ENCODE measurements around the gene SLC14A1. TPM values are rescaled to one million over a fixed set of nuclear protein-coding genes. Genes with fewer than 3 reads are reported as not detected.

The SLC14A1 gene
- total and polyA plus RNA-seq, 2 donors (not counting 1 experiment from before 2014, with no cell fraction given): 5.8 to 6.4 TPM

DNA sequence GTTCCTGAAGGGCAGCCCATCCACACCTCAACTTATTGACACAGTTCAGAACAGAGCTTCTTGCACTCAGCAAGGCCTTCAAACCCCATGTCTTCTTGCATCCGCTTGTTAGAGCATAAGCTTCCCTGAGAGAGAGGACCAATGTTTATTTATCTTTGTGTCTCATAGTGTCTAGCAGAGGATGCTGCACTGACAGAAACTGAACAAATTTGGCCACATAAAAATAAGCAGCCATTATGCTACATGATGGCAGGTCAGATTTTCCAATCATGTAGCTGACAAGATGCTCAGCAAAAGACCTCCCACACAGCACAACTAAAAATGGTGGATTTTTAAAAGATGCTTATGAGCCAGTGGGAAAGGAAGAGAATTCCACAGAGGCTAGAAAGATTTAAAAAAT is 63.4 kb downstream of the SLC14A1 start:
- peaks cover 0 to 3% (median 0%) of the 10 kb centered on the region in 4 experiments for H3K27me3 ChIP-seq (replicated peaks in 1 of 4; ENCODE audit: control extremely low read depth in 1 of 4, control insufficient read depth in 3 of 4, insufficient read depth in 4 of 4, low read length in 3 of 4)
- intact Hi-C loops (cut with micrococcal nuclease): no loop called here
- H4K20me1 ChIP-seq (ENCODE audit: control insufficient read depth, insufficient read depth, low read length, poor library complexity, severe bottlenecking): no peaks in the 10 kb centered on the region
- H2AFZ ChIP-seq (ENCODE audit: insufficient read depth, low read depth, low read length, poor library complexity, severe bottlenecking): no peak overlapping the region
- H3K79me2 ChIP-seq (ENCODE audit: control insufficient read depth, insufficient read depth, low read length): no peaks in the 10 kb centered on the region
- H3K9me3 ChIP-seq (ENCODE audit: control extremely low read depth in 1 of 3, control insufficient read depth in 2 of 3, insufficient read depth in 1 of 3, low read length in 2 of 3): no peaks in the 10 kb centered on the region
- H3K9ac ChIP-seq (ENCODE audit: low read length): no peak overlapping the region
- H3K36me3 ChIP-seq (replicated peaks in 1 of 2; ENCODE audit: control extremely low read depth in 1 of 2, control insufficient read depth in 1 of 2, extremely low read depth in 1 of 2, insufficient read depth in 2 of 2, low read length in 1 of 2): no peaks in the 10 kb centered on the region
- H3K9me3 Mint-ChIP-seq (ENCODE audit: insufficient read depth): no peaks in the 10 kb centered on the region
- no peak overlapping the region for H3K4me2 ChIP-seq (replicated peaks; ENCODE audit: low read depth, low read length, poor library complexity, severe bottlenecking)
- TF ChIP-seq, protein P1, sequence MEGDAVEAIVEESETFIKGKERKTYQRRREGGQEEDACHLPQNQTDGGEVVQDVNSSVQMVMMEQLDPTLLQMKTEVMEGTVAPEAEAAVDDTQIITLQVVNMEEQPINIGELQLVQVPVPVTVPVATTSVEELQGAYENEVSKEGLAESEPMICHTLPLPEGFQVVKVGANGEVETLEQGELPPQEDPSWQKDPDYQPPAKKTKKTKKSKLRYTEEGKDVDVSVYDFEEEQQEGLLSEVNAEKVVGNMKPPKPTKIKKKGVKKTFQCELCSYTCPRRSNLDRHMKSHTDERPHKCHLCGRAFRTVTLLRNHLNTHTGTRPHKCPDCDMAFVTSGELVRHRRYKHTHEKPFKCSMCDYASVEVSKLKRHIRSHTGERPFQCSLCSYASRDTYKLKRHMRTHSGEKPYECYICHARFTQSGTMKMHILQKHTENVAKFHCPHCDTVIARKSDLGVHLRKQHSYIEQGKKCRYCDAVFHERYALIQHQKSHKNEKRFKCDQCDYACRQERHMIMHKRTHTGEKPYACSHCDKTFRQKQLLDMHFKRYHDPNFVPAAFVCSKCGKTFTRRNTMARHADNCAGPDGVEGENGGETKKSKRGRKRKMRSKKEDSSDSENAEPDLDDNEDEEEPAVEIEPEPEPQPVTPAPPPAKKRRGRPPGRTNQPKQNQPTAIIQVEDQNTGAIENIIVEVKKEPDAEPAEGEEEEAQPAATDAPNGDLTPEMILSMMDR (IDR thresholded peaks at IDR 0.05): no peak
- no peak for TF ChIP-seq EZH2 (IDR thresholded peaks at IDR 0.05; ENCODE audit: borderline replicate concordance, insufficient read depth, low read depth, low read length, poor library complexity, severe bottlenecking)
- CTCF ChIA-PET: no interaction called here
- no peak overlapping the region for H3K27ac Mint-ChIP-seq
- POLR2A ChIA-PET: no interaction called here
- no CpG with 5 or more reads among the region's 1 CpG for WGBS (ENCODE audit: insufficient coverage)
- H3K27me3 Mint-ChIP-seq: peaks cover 4% of the 10 kb centered on the region
- H3K4me3 Mint-ChIP-seq: no peak overlapping the region
- H3K4me1 Mint-ChIP-seq: no peaks in the 10 kb centered on the region
- no peak for DNase-seq
- no peak overlapping the region for H3K27ac ChIP-seq (ENCODE audit: low read length in 2 of 2)
- ATAC-seq (ENCODE audit: low read depth): no peak
- H3K4me1 ChIP-seq (ENCODE audit: control insufficient read depth in 2 of 2, insufficient read depth in 2 of 2, low read length in 2 of 2): no peaks in the 10 kb centered on the region
- H3K4me3 ChIP-seq (ENCODE audit: control extremely low read depth in 1 of 5, extremely low read depth in 1 of 5, insufficient read depth in 1 of 5, low read depth in 2 of 5, low read length in 4 of 5): no peak overlapping the region

DNA sequence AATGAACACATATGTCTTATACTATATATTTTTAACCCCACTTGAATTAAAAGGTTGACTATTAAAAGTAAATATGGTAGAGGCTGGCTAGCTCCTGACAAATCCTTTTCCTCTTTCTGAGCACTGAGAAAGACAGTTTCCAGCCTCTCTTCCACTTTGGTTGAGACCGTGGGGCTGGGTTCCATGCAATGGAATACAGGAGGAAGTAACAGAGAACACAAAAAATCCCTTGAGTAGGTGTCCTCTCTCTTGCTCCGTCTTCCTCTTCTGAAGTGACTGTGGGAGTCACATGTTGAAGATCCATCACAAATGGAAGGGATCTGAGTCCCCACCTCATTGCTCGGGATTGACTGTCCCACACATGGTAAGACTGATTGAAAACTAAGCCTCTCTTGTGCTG is 64.9 kb downstream of the SLC14A1 start:
- Histone ChIP-seq H3K9ac (ENCODE audit: low read length) (no peak overlapping the region), H3K36me3 (replicated peaks in 1 of 2; ENCODE audit: control extremely low read depth in 1 of 2, control insufficient read depth in 1 of 2, extremely low read depth in 1 of 2, insufficient read depth in 2 of 2, low read length in 1 of 2) (no peaks in the 10 kb centered on the region), H3K27me3 (replicated peaks in 1 of 4; ENCODE audit: control extremely low read depth in 1 of 4, control insufficient read depth in 3 of 4, insufficient read depth in 4 of 4, low read length in 3 of 4) (peaks cover 0 to 3% (median 0%) of the 10 kb centered on the region in 4 experiments), H3K79me2 (ENCODE audit: control insufficient read depth, insufficient read depth, low read length) (no peaks in the 10 kb centered on the region), H3K27ac (ENCODE audit: low read length in 2 of 2) (no peak overlapping the region), H3K4me3 (ENCODE audit: control extremely low read depth in 1 of 5, extremely low read depth in 1 of 5, insufficient read depth in 1 of 5, low read depth in 2 of 5, low read length in 4 of 5) (no peak overlapping the region), H2AFZ (ENCODE audit: insufficient read depth, low read depth, low read length, poor library complexity, severe bottlenecking) (no peak overlapping the region), H4K20me1 (ENCODE audit: control insufficient read depth, insufficient read depth, low read length, poor library complexity, severe bottlenecking) (no peaks in the 10 kb centered on the region), H3K9me3 (ENCODE audit: control extremely low read depth in 1 of 3, control insufficient read depth in 2 of 3, insufficient read depth in 1 of 3, low read length in 2 of 3) (no peaks in the 10 kb centered on the region), H3K4me2 (replicated peaks; ENCODE audit: low read depth, low read length, poor library complexity, severe bottlenecking) (no peak overlapping the region), H3K4me1 (ENCODE audit: control insufficient read depth in 2 of 2, insufficient read depth in 2 of 2, low read length in 2 of 2) (no peaks in the 10 kb centered on the region)
- no peaks in the 10 kb centered on the region for H3K4me1 Mint-ChIP-seq
- H3K9me3 Mint-ChIP-seq (ENCODE audit: insufficient read depth): no peaks in the 10 kb centered on the region
- ATAC-seq (ENCODE audit: low read depth) (no peak), DNase-seq (no peak)
- no peaks in the 10 kb centered on the region for H3K27me3 Mint-ChIP-seq
- WGBS (ENCODE audit: insufficient coverage): 72% methylated on average over 3 of the region's 3 CpGs
- TF ChIP-seq, protein P1 (IDR thresholded peaks at IDR 0.05): no peak
- TF ChIP-seq EZH2 (IDR thresholded peaks at IDR 0.05; ENCODE audit: borderline replicate concordance, insufficient read depth, low read depth, low read length, poor library complexity, severe bottlenecking): no peak
- no peak overlapping the region for H3K27ac Mint-ChIP-seq
- H3K4me3 Mint-ChIP-seq: no peak overlapping the region
- intact Hi-C loops (cut with micrococcal nuclease): no loop called here
- CTCF ChIA-PET: no interaction called here
- POLR2A ChIA-PET: no interaction called here
